ENCODE measurements around the gene YES1.
"Not testable (repeated sequence)": the region's sequence is repeated elsewhere in the genome, so short reads cannot be mapped to it uniquely, and the experiment has no call there.

Gene YES1

GRCh38 chr18:717003-717402 is 95.0 kb downstream of the YES1 start:
- DNase-seq = no peak

- no peak for DNase-seq
These were observed 96.4 kb downstream of the YES1 start for GRCh38 chr18:715626-716025.

GRCh38 chr18:713135-713490 is 98.9 kb downstream of the YES1 start:
- no peak for DNase-seq

- DNase-seq = peak; percentile 69
These were observed 99.5 kb downstream of the YES1 start, which contains the start of gene ENOSF1 for GRCh38 chr18:712401-713134. Gene ENOSF1 (minus strand): TSS chr18:712630. CDS start chr18:712587, 43 bp downstream.

GRCh38 chr18:711657-712400 is 100.2 kb downstream of the YES1 start:
- peak; percentile 65 for DNase-seq

GRCh38 chr18:711310-711656 is 100.8 kb downstream of the YES1 start:
- no peak for DNase-seq

GRCh38 chr18:710418-711300 is 101.4 kb downstream of the YES1 start:
- DNase-seq = no peak

- DNase-seq = no peak
These were observed 102.3 kb downstream of the YES1 start for GRCh38 chr18:709771-710170.

- DNase-seq = no peak
These were observed 103.9 kb downstream of the YES1 start for GRCh38 chr18:708096-708495.

- DNase-seq = no peak
These were observed 105.6 kb downstream of the YES1 start for GRCh38 chr18:706405-706804.

GRCh38 chr18:703213-703967 is 108.7 kb downstream of the YES1 start:
- no peak for DNase-seq

GRCh38 chr18:697800-698199 is 114.2 kb downstream of the YES1 start:
- no peak for DNase-seq

- DNase-seq = no peak
These were observed 115.0 kb downstream of the YES1 start for GRCh38 chr18:697012-697411.

- DNase-seq = no peak
These were observed 118.4 kb downstream of the YES1 start for GRCh38 chr18:693466-694187.

- no peak for DNase-seq
These were observed 119.2 kb downstream of the YES1 start for GRCh38 chr18:692824-693223.

- DNase-seq = no peak
These were observed 123.7 kb downstream of the YES1 start for GRCh38 chr18:688323-688722.

- no peak for DNase-seq
These were observed 125.5 kb downstream of the YES1 start for GRCh38 chr18:686339-687111.

- DNase-seq = no peak
These were observed 126.6 kb downstream of the YES1 start for GRCh38 chr18:685438-685837.

GRCh38 chr18:683531-683930 is 128.5 kb downstream of the YES1 start:
- DNase-seq = no peak

GRCh38 chr18:682833-683232 is 129.2 kb downstream of the YES1 start:
- no peak for DNase-seq

- DNase-seq = not testable (repeated sequence)
These were observed 129.6 kb downstream of the YES1 start for GRCh38 chr18:682416-682815.
